ENCODE data around the gene SNX11. TPM values are rescaled to one million over a fixed set of nuclear protein-coding genes. Genes with fewer than 3 reads are reported as not detected.

The SNX11 gene
- total and polyA plus RNA-seq, 9 donors = 7.1 to 21.3 (median 14.1) TPM

GRCh38 chr17:48144976-48145798 is 37.6 kb downstream of the SNX11 start:
- Histone ChIP-seq H3K4me3 (no peak overlapping the region), H3K27me3 (no peaks in the 10 kb centered on the region), H3K9me3 (no peaks in the 10 kb centered on the region), H3K4me1 (ENCODE audit: insufficient read depth) (no peaks in the 10 kb centered on the region), H3K27ac (no peak overlapping the region), H3K36me3 (no peaks in the 10 kb centered on the region)
- intact Hi-C loops (cut with DNase I) = no loop called here
- no peak for DNase-seq
- 85 to 93% (median 93%) methylated on average over 3 of the region's 3 CpGs for WGBS, 3 donors
- TF ChIP-seq POLR2A (IDR thresholded peaks at IDR 0.05) (no peak), EP300 (IDR thresholded peaks at IDR 0.05) (no peak), CTCF (IDR thresholded peaks at IDR 0.05) (no peak)

DNA sequence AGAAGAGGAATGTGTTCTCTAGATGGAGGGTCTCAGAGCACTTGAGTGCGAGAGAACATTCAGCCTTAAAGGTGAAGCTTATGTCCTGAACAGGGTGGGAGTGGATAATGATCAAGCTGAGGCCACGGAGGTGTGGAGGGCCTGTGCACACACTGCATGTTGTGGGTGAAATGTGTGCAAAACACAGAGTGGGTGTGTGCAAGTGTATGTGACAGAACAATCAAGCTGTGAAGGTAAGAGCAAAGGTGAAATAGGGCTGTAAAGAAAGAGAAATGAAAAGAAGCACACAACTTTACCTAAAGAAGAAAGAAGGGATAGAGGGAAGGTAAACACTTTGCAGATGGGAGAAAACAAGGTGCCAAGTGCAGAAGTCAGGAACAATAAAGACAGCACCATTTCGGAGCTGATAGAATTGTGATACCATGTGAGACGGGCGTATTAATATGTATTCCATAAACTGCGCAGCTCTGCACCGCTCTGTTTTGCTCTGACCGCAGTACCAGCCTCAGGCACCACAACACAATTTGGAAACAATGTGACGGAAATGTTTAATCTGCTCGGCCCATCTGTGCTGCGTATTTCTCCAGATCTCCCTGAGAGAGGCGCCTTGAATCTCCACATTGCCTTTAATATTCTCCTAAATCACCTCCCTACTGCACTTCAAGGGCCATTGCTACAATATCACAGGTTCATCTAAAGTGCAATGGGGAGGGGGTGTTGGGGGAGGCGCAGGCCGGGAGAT is 40.6 kb downstream of the SNX11 start:
- H3K27me3 ChIP-seq = no peaks in the 10 kb centered on the region
- 55 to 60% (median 57%) methylated on average over 14 of the region's 14 CpGs for WGBS, 3 donors

DNA sequence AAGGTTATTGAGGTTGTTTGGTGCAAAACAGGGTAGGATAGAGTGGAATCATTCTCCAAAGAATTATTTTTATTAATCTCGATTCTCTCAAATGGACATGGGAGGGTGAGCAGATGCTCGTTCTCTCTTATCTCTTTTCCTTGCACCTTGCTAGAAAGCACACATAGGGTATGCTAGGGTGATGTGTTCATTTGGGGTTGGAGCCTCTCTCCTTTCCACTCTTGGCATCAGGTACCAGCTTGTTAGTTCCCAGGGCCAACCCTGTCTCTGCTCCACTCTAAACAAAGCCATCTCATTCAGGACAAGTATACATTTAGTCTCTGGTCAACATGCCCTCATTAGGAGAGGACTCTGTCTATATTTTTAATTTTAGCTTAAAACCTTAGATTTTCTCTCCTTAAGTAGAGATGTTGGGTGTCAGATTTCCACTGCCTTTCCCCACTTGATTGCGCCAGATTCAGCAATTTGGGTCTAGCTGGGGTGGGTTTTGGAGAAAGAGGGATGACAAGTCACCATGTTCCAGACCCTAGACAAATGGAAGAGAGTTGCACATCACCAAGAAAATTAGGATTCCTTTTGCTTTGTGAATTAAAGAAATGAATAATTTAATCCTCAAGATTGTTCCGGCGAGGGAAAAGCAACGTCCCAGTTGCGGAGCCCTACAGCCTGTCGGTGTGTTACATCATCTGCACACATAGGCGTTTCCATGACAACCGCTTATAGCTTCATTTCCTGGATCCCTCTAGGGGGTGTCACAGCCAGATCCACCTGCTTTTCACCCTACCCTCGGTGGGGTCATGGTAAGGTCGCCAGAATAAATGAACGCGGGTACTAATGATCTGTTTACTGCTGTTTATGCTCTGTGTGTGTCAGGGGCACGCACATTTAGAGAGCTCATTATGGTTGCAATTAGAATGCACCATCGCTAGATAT is 41.6 kb downstream of the SNX11 start:
- intact Hi-C loops (cut with DNase I) = loop anchor here in 1 of 4 donors (1.0 kb wide), 1 partner anchor 35 kb away; no protein-coding TSS in a partner anchor
- no peaks in the 10 kb centered on the region for H3K9me3 ChIP-seq
- no peak overlapping the region for H3K27ac ChIP-seq
- TF ChIP-seq EP300 (IDR thresholded peaks at IDR 0.05) = no peak
- TF ChIP-seq CTCF (IDR thresholded peaks at IDR 0.05) = no peak
- TF ChIP-seq POLR2A (IDR thresholded peaks at IDR 0.05) = no peak
- no peak overlapping the region for H3K4me3 ChIP-seq
- no peaks in the 10 kb centered on the region for H3K36me3 ChIP-seq
- DNase-seq = no peak
- 32 to 38% (median 33%) methylated on average over 16 of the region's 16 CpGs for whole genome bisulfite sequencing, 3 donors
- H3K4me1 ChIP-seq (ENCODE audit: insufficient read depth) = no peaks in the 10 kb centered on the region
- H3K27me3 ChIP-seq = no peaks in the 10 kb centered on the region

More for the DNA sequence above, 40.6 kb downstream of the SNX11 start:
- intact Hi-C loops (cut with DNase I) = loop anchor here in 1 of 4 donors (1.0 kb wide), 1 partner anchor 36 kb away; no protein-coding TSS in a partner anchor
- no peaks in the 10 kb centered on the region for H3K9me3 ChIP-seq
- no peaks in the 10 kb centered on the region for H3K36me3 ChIP-seq
- TF ChIP-seq POLR2A (IDR thresholded peaks at IDR 0.05) (no peak), EP300 (IDR thresholded peaks at IDR 0.05) (no peak), CTCF (IDR thresholded peaks at IDR 0.05) (no peak)
- H3K27ac ChIP-seq = no peak overlapping the region
- no peak for DNase-seq
- H3K4me3 ChIP-seq = no peak overlapping the region
- no peaks in the 10 kb centered on the region for H3K4me1 ChIP-seq (ENCODE audit: insufficient read depth)
